ENCODE results near the gene MRPS22.
A peak's percentile ranks its signal among the peaks of the same experiment; 100 is the strongest.
"Not testable (repeated sequence)": the region's sequence is repeated elsewhere in the genome, so short reads cannot be mapped to it uniquely, and the experiment has no call there.

Gene MRPS22

DNA sequence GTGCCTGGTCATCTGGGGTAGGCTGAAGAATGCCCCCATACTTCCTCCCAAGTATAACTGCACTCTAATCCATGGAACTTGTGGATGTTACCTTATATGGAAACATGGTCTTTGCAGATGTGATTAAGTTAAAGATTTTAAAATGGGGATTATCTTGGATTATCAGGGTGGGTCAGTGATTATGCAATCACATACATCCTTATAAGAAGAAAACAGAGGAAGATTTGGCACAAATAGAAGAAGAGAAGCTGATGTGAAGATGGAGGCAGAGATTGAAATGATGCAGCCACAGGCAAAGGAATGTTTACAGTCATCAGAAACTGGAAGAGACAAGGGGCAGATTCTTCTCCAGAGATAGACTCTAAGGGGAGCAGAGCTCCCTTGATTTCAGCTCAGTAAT is 1.8 kb upstream of the MRPS22 start:
- no peak for DNase-seq

DNA sequence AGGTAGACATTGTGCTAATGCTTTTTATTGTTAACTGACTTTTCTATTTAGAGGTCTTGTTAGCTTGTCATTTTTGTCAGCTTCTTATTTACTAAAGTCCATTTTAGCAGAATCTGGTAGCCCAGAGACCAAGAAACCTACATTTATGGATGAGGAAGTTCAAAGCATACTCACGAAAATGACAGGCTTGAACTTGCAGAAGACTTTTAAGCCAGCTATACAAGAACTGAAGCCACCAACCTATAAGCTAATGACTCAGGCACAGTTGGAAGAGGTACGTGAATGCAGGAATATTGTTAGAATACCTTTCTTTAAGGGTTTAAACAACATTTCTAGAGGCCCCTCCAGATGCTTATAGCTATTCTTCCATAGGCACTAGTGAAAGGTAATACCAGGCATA is 3.0 kb downstream of the MRPS22 start:
- no peak for DNase-seq

DNA sequence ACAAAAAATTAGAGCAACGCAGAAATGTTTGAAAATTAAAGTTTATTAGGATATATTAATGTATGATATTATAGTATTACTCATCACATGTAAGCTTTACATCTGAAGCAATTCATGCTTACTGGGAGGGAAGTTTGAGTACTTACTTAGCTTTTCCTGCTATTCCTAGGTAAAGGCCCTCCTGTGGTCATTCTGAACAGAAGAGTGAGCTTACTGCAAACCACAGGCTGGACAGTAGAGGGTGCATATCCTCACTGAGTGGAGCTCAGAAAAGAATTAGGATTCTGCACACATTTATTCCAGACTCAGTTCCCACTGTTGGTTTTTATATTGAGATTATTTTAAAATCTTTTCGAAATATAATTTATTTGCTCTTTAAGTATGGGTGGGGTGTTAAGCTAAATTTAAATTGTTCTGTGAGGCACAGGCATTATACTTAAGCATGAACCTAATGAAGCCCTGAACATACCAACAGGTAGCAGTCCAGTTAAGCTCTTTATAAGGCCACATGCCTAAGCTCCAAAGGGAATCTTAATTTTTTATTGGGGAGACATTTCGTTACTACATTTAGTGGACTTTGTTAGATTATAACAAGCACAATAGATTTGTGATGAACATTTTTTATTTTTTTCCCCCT is 10.2 kb downstream of the MRPS22 start:
- no peak for DNase-seq

DNA sequence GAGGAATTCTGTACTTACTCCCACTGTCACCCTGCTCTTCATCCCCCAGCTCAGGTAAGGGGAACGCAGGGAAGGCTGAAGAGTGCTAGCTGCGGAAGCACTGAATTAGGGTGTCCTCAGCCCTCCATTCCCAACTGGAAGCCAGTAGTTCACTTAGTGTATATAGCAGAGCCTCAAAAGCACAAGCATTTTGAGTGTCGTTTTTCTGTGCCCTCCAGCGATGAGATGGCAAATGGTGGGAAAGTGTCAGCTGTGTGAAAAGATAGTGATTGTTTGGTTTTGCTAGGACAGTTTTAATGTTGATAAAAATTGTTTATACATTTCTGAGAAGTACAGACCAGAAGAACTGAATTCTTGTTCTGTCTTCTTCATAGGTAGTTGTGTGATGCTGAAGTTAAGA is 10.8 kb downstream of the MRPS22 start:
- no peak for DNase-seq

DNA sequence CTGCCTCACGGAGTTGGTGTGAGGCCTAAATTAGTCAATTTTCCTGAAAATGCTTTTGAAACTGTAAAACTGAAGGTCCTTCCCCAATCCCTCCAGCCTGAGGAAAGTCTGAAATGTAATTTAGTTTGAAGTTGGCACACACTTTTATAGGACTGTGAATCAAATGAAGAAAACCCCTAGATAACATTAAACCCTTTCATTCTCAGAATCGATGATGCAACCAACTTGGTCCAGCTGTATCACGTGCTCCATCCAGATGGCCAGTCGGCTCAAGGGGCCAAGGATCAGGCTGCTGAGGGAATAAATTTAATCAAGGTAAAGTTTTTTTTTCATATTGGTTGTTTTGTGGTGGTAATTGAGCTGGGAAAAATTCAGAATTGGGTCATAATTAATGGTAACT is 11.7 kb downstream of the MRPS22 start:
- no peak for DNase-seq

DNA sequence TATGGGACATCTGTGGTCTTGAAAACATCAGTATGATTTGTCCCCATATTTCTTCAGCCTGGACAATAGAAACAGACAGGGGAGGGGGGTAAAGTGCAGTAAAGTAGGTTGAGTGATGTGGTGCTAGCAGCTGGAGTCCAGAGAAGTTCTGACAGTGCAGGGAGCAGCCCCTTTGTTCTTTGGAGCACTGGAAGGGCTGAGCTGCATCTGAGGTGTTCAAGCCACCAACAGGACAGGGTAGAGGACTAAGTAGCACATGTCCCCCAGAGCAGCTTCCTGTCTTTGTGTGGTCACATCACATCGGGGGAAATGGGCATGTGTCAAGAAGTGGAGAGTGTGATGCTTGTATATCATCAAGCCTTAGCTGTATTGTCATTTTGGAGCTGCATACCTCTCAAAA is 12.1 kb downstream of the MRPS22 start:
- DNase-seq, result no peak

DNA sequence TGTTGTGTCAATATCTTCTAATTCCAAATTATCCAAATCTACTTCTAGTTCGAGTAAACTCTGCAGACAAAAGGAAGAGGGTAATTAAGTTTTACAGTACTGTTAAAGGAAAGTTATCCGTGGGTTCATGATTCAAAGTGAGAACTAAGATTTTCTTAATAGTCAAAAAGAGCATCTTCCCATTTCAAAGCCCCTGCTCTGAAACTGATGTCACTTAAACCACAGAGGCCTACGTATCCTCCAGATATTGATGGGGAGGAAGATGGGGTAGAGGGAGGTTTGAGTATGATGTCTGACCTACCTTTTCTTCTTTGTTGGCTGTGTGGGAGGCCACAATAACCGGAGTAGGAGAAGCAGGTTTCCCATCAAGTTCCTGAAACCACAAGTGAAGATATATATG is 14.1 kb downstream of the MRPS22 start:
- DNase-seq, result no peak

DNA sequence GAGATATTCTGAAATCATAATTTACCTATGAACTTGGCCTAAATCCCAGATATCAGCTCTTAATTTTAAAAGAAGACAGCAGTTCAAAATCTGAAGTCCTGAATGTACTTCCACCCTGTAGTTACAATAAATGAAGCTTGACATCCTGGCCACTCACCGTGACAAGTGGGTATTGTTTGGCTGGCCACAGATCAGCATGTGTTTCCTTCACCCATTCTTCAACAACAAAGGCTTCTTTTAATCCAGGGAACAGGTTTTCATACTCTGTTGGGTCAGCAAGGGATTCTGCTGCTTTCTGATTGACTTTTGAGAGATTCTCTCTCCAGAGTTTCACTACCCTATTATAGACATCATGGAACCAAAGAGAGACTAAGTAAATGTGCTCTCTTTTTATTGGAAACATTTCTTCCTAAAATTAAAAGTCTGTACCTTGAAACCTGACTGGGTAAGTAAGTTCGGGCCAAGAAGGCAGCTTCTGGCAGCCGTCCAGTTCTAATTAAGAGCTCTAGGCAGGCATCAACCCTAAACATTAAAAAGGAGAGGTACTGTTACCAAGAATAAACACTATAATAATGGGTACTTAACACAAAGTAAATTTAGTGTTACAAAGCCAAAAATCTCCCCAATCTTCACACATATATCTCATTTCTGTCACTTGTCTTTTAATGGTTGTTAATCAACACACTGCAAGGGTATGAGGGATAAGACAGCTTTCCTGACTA is 15.2 kb downstream of the MRPS22 start:
- DNase-seq, result no peak

DNA sequence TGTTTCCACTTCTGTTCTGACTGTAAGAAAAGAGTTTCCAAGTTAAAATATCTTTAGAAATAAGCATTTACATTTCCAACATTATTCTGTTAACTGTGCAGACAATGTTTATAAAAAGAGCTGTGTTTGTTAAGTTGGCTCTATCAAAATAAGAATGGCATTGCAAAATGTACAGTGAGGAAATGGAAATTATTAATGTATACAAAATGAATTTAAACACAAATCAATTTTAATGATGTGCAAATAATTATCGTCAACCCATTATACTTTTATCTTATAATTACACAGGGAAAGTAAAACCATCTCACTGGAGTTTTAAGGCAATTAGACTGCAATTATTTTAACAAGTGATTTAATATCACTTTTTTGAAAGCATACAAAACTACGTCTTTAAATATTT is 17.5 kb downstream of the MRPS22 start:
- no peak for DNase-seq

DNA sequence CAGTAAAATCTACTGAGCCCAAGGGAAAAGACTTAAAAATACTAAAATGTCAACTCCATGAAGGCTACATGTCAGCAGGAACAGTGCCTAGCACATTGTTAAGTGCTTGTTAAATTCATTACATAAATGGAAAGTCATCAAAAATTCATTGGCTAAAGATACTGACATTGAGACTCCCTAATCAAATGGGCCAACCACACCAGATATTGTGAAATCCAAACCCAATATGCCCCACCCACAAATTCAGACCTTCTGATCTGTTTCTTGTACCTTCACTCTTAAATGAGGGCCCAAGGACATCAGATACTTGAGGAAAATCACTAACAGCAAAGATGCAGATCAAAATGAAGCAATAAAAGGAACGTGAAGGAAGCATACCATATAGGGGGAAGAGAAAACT is 20.7 kb downstream of the MRPS22 start:
- no peak for DNase-seq

DNA sequence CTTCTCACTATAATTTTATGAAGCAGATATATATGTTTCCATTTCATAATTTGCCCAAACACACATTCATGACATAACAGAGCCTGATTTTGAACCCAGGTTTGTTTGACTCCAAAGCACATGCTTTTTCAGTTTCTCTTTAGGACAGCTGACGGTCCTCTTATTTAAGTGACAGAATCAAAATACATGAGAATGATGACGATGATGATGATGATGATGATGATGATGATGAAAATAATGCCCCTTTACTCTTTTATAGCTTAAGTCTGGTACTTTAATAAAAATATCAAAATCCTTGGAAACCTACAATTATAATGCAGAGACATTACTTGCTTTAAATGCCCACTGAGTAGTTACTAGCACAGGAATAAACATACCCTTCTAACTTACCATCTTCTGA is 30.3 kb downstream of the MRPS22 start:
- DNase-seq, result no peak

DNA sequence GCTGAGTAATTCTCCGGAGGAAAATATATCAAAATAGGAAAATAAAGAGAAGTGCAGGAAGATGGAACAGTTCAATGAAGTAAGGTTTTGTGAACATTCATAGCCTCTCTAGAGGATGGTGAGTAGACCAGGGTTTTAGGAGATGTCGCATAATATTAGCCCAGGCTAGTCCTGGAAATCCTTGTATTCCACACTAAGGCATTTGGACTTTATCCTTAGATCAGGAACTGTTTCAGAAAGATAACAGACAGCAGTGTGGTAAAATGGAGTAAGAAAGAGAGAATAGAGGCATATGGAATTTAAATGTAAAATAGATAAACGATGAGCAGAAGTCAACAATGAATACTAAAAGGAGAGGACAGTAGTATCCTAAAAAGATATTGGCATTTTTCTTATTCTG is 33.6 kb downstream of the MRPS22 start:
- DNase-seq, result no peak

DNA sequence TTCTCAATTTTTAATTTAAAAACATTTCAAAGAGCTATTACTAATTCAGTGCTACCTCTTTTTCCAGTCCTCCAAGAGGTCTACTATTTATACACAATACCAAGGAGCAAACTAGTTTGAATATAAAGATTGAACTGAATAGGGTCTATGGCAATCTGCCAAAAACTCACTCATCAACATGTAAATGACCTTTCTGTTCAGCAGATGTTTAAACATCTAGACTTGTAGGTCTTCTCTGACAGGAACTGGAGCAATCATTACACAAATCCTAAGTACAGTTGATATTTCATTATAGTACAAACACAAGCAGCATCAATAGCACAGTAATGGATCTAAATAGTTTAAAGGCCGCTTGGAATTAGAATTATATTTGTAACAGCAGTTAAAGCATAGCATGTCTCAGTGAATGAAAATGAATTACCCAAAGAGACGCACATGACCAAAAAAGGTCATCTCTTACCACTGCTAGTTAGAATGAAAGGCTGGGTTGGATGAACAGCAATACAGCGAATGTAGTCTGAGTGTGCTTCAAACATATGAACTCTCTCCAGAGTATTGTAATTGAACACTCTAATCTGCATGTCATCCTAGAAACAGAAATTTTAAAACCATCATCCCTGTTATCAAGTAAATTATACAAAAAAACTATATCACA is 34.9 kb downstream of the MRPS22 start:
- DNase-seq, result no peak

DNA sequence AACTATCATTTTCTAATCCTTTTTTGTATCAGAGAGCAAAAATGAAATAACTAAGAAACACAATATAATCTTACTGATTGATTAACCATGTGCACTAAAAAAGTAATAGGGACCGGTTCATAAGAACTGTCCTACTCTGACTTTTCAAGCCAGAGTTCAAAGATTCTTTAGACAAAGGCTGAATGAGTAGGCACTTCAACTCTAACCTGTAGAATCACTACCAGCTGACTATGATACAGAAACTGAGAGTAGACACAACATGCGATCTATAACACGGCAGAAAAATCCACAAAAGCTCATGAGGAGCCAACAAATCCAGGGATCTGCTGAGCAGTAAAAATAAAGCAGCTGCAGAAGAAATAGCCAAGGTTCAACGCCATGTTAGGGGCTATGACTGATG is 36.8 kb downstream of the MRPS22 start:
- no peak for DNase-seq

DNA sequence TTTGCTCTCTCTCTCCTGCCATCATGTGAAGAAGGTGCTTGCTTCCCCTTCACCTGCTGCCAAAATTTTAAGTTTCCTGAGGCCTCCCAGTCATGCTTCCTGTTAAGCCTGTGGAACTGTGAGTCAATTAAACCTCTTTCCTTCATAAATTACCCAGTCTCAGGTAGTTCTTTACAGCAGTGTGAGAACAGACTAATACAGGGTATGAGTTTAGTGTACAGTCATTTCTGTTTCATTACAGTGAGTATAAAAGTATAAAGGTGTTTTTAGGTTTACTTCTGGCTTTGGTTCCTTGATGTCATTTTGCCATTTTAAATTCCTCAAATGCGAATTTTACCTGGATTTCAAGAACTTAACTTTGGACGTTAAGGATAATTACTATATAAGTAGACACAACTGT is 38.5 kb downstream of the MRPS22 start:
- DNase-seq, result not testable (repeated sequence)

DNA sequence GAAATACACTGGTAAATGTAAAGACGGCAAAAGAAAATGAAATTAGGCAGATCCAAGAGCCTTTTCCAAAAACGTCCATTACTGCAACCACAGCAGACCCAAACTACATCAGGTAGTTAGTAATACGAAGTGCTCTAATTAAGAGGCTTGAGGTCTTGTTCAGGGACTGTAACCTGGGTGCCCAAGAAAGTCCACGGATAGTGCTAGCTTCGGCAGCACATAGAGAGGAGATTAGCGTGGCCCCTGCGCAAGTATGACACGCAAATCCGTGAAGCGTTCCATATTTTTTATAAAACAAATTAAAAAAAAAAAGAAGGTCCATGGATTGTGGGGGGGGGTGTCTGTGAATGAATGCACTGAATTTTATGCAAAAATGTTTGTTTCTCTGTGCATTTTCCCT is 44.3 kb downstream of the MRPS22 start:
- DNase-seq, result no peak

DNA sequence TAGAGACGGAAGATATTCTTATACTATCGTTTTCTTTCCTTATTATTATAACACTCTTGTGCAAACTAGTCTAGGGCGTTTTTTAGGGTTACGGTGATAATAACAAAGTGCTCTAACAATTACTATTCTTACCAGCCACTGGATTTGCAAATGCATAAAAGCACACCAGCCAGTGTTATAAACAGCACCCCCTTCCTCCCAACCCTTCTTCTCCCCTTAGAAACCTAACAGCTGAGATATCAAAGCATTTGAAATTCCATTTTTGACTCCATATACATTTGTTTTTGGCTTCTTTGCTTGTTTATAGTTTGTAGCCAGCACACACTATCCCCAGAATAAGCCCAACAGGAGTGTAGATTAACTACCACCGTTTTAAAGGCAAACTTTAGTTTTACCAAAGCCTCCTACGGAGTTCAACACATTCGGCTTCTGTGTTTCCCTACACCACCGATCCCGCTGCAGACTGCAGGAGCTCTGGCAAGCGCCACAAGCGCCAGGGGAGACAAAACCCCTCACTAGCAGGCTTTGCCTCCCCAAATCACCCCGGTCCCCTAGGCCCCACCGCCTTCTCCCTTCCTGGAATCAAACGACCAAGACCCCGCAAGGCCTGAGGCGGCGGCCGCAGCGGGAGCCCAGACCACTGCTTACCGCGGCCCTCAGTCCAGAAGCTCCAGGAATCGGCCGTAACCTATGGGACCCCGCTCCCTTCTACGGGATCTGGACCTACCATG is 45.2 kb downstream of the MRPS22 start:
- DNase-seq, result peak; percentile 27

DNA sequence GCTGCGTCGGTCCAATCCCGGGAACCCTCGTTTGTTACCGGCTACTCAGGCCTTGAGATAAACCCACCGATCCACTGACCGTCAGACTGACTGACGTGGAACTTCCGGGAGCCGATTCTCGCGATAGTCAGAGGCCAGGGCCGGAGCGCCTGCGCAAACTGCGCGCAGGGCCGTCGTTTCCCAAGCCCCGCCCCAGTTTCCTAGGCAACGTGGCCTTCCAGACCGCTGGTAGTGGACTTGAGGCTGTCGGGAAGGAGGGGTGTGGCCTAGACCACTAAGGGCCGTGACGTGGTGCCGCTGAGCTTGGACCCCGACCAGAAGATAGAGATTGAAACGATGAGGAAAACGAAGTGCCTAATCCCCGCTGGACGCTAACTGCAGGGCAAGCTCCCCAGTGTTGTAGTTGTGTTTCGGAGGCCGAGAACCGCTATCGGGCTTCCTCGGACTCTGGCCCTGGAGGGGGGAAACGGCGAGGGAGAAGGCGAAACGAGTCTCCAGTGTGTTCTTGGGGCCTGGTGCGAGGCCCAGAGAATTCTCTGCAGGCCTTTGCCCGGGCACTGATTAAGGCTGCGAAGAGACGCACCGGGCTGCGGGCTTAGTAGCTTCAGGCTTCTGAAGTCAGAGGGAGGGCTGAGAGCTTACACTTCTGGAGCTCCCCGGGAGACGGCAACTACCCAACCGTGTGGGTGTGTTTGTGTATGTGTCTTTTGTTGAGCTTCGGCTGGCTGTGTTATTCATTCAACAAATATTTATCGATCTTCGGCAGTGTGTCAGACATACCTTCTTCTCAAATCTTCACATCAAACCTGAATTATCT is 45.9 kb downstream of the MRPS22 start, which contains the start of gene COPB2:
Gene COPB2 (minus strand): TSS at position 96 of the 817 bp plus-strand sequence. CDS start 97 bp downstream, outside the sequence.
- DNase-seq, result peak; percentile 97

DNA sequence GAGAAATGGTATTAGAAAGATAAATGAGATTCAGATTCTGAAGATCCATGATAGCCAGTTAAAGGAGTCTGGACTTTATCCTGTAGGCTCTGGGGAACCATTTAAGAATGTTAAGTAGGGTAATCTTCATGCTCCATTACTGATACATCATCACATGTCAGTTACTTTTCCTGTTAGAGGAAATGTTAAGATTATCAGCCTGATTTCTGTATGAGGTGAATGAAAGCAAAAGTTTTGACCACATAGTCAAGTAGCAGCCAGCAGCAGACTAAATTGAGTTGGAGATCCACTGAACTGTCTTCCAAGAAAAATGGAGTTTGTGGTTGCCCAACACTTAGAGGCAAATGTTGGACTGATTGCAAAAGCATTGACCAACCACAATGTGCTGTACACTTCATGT is 50.3 kb downstream of the MRPS22 start:
- DNase-seq, result no peak

DNA sequence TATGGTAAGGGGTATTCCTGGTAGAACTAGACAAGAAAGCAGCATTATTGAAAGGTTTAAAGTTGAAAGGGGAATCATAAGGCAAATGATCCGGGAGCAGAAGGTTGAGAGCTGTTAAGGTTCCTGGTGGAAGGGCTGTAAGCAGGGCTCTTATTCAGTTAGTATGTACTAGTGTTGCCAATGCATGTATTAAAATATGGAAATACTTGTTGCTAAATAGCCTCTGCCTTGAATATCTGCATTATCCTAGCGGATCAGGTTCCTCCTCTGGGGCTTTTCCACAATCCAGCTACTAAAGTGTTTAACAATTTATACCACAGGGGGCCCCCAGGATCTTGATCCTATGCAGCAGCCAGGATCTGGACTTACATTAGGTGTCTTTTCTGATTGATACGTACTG is 52.9 kb downstream of the MRPS22 start:
- DNase-seq, result no peak

DNA sequence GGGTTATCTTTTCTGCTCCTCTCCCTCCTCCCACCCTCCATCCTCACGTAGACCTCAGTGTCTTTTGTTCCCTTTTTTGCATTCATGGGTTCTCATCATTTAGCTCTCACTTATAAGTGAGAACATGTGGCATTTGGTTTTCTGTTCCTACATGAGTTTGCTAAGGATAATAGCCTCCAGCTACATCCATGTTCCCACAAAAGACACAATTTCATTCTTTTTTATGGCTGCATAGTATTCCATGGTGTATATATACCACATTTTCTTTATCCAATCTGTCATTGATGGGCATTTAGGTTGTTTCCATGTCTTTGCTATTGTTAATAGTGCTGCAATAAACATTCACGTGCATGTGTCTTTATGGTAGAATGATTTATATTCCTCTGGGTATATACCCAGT is 57.3 kb downstream of the MRPS22 start:
- not testable (repeated sequence) for DNase-seq

Measured in stimulated activated CD4-positive, alpha-beta T cell treated with anti-CD3 and anti-CD28 coated beads, Interleukin-4, amount 100 ng/mL, for 1 hour (primary cell).